ENCODE results near the gene LRCH4.

DNA sequence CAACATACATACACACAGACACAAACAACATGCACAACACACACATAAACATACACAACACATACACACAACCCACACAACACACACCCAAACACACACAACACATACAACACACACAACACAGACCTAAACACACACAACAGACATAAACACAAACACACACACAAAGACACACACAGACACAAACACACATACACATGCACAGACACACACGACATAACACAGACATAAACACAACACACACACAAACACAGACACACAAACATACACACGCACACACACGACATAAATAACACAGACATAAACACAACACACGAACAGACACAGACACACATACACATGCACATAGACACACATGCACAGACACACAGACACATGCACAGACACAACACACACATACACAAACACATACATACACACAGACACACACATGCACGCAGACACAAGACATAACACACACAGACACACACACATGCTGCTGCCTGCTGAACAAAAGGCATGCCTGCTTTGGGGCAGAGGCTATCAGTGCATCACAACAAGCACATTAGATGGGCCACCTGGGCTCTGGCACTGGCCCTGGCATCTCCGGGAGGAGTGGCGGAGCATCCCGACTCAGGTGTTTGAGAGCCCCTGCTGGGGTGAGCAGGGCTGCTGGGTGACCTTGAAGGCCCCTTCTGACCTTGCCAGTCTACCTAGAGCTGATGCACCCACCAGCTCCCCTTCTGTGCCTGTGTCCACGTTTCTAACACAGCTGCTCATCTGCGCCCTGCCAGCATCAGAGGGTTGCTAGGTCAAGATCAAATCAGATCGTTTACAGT is 5.3 kb downstream of the LRCH4 start:
- TF ChIP-seq CTCF (conservative IDR thresholded peaks at IDR 0.05; ENCODE audit: low read length) (no peak), EZH2phosphoT487 (IDR thresholded peaks at IDR 0.05; ENCODE audit: borderline replicate concordance) (no peak)

Measured in Loucy (cell line).